Mucosa of stomach (tissue), 1 donor: ENCODE measurements around the gene UBTD1.
"Not testable (repeated sequence)": the region's sequence is repeated elsewhere in the genome, so short reads cannot be mapped to it uniquely, and the experiment has no call there.

Experiments used
- H3K27me3 ChIP-seq: one replicate; pipeline ENCODE4 v1.7.0; 2013; ENCODE audit warnings: mild to moderate bottlenecking, low read length; ENCODE audit not compliant: control insufficient read depth, insufficient read depth
- H3K36me3 ChIP-seq: one replicate; pipeline ENCODE4 v1.7.0; 2013; ENCODE audit warnings: low read length; ENCODE audit not compliant: control insufficient read depth, insufficient read depth
- H3K4me1 ChIP-seq: one replicate; pipeline ENCODE4 v1.7.0; 2013; ENCODE audit warnings: mild to moderate bottlenecking, low read length; ENCODE audit not compliant: control insufficient read depth, insufficient read depth
- H3K4me3 ChIP-seq: one replicate; pipeline ENCODE4 v1.7.0; 2013; ENCODE audit warnings: low read length
- H3K9ac ChIP-seq: one replicate; pipeline ENCODE4 v1.7.0; 2013; ENCODE audit warnings: mild to moderate bottlenecking, low read length, moderate library complexity
- H3K9me3 ChIP-seq: one replicate; pipeline ENCODE4 v1.7.0; 2013; ENCODE audit warnings: mild to moderate bottlenecking, low read length, moderate library complexity; ENCODE audit not compliant: control insufficient read depth
- donor health status: Pancreatic carcinoma.

The UBTD1 gene

DNA sequence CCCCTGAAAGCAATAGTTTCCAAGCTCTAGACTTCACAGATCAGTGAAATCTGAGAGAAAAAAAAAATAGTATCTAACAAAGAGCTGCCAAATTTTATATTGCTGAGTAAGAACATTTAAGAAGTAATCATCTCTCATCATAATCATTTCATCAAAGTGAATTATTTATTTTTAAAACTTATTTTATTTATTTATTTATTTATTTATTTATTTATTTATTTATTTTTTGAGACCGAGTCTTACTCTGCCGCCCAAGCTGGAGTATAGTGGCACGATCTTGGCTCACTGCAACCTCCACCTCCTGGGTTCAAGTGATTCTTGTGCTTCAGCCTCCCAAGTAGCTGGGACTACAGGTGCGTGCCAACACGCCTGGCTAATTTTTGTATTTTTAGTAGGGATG, 77.8 kb downstream of the UBTD1 start:
- not testable (repeated sequence) for H3K9me3 ChIP-seq, H3K9ac ChIP-seq, H3K36me3 ChIP-seq, H3K4me3 ChIP-seq, H3K27me3 ChIP-seq
- H3K4me1 ChIP-seq, result peaks cover 23% of the 10 kb centered on the region

DNA sequence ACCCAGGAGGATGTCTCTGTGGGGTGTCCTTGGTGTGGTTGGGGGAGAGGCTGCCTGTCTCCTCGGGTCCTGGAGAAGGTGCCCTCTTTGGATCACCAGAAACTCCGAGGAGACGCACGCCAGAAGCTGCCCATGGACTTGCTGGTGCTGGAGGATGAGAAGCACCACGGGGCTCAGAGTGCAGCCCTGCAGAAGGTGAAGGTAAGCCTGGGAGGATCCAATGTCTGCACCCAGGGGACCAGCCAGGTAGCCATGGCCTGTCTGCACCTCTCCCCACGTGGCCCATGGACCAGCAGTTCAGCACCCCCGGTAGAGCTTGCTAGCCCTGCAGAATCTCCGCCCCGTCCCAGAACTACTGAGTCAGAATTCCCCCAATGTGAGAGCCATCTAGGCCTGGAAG, 79.0 kb downstream of the UBTD1 start:
- Histone ChIP-seq H3K9me3 (no peaks in the 10 kb centered on the region), H3K4me1 (peaks cover 11% of the 10 kb centered on the region), H3K27me3 (peaks cover 6% of the 10 kb centered on the region), H3K36me3 (no peaks in the 10 kb centered on the region), H3K4me3 (no peak overlapping the region), H3K9ac (no peak overlapping the region)

DNA sequence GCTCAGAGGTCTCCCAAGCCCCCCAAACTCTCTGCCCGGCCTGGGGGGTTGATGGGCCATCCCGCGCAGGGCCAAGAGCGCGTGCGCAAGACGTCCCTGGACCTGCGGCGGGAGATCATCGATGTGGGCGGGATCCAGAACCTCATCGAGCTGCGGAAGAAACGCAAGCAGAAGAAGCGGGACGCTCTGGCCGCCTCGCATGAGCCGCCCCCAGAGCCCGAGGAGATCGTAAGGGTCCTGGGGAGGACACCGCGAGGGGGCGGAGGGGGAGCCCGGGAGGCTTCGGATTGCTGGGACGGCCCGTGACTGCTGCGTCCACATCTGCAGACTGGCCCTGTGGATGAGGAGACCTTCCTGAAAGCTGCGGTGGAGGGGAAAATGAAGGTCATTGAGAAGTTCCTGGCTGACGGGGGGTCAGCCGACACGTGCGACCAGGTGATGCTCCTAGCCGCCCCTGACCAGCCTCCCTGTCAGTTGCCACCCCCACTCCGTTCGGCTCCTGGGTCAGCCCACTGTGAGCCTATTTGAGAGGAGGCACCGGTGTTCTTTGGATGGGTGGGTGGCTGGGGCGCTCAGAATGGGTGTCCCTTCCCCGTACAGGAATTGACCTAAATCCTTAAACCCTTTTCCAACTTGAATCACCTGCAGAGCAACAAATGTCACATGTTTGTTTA, 79.6 kb downstream of the UBTD1 start:
- no peaks in the 10 kb centered on the region for H3K36me3 ChIP-seq

GRCh38 chr10:97580421-97581367, 82.0 kb downstream of the UBTD1 start:
- Histone ChIP-seq H3K36me3 (no peaks in the 10 kb centered on the region), H3K27me3 (peaks cover 6% of the 10 kb centered on the region), H3K4me1 (no peaks in the 10 kb centered on the region), H3K4me3 (no peak overlapping the region), H3K9ac (no peak overlapping the region), H3K9me3 (no peaks in the 10 kb centered on the region)

More for the DNA sequence above, 79.6 kb downstream of the UBTD1 start:
- peaks cover 8% of the 10 kb centered on the region for H3K4me1 ChIP-seq
- no peak overlapping the region for H3K9ac ChIP-seq
- H3K4me3 ChIP-seq, result no peak overlapping the region
- peaks cover 6% of the 10 kb centered on the region for H3K27me3 ChIP-seq
- H3K9me3 ChIP-seq, result no peaks in the 10 kb centered on the region

- no peaks in the 10 kb centered on the region for H3K4me1 ChIP-seq
Observed at GRCh38 chr10:97582169-97582568, 83.4 kb downstream of the UBTD1 start.

DNA sequence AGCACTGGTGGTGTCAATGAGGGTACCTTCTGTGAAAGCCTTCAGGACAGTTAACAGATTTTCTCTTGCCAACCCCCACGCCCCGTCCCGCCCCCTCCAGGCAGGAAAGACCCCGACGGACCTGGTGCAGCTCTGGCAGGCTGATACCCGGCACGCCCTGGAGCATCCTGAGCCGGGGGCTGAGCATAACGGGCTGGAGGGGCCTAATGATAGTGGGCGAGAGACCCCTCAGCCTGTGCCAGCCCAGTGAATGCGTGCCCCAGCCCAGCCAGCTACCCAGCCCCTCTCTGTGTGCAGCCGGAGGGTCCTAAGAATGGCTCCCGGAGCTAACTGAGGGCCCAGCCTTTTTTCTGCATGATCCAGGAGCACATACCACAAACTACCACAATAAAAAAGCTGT, 84.8 kb downstream of the UBTD1 start:
- Histone ChIP-seq H3K27me3 (no peaks in the 10 kb centered on the region), H3K4me3 (no peak overlapping the region), H3K9me3 (no peaks in the 10 kb centered on the region), H3K9ac (no peak overlapping the region), H3K4me1 (no peaks in the 10 kb centered on the region), H3K36me3 (no peaks in the 10 kb centered on the region)

More at GRCh38 chr10:97582169-97582568, 83.4 kb downstream of the UBTD1 start:
- no peaks in the 10 kb centered on the region for H3K9me3 ChIP-seq
- H3K9ac ChIP-seq, result no peak overlapping the region
- no peak overlapping the region for H3K4me3 ChIP-seq
- H3K27me3 ChIP-seq, result peaks cover 6% of the 10 kb centered on the region
- H3K36me3 ChIP-seq, result no peaks in the 10 kb centered on the region

DNA sequence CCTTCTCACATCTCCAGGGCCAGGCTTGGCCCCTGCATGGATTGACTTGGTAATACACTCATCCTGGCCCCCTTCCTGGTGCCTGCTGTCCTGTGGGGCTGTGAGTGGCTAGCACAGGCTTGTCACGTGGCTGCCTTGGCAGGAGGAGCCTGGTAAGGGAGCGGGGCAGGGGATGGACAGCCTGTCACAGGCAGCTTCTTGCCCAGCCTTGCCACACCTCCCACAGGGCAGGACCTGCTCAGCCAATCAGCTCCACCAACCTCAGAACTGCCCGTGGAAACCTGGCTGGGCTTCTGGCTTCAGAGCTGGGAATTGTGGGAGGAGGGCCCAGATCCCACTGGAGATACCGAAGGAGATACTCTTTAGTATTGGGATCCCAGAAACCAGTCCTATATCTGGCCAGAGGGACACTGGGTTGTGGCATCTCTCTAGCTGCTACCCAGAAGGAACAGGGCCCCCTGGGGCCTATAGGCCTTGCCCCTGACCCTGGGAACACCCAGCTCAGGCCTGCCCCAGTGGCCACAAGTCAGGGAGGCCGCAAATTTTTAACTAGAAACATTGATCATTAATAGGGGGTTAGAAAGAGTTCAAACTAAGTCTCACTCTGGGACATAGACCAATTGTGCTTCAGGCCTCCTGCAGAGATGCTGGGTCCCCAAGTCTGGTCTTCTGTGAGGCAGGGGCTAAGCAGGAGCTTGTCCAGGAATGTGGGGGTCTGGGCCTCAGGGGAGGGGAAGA, 85.5 kb downstream of the UBTD1 start, which contains the start of gene HOGA1:
HOGA1 (plus strand) TSS at position 330 of the 738 bp plus-strand sequence; CDS start at position 645, 315 bp downstream.
- Histone ChIP-seq H3K36me3 (no peaks in the 10 kb centered on the region), H3K9me3 (no peaks in the 10 kb centered on the region), H3K9ac (no peak within 1 kb of the TSS), H3K4me3 (no peak within 1 kb of the TSS), H3K4me1 (no peaks in the 10 kb centered on the region), H3K27me3 (no peaks in the 10 kb centered on the region)

- no peak overlapping the region for H3K4me3 ChIP-seq
- H3K27me3 ChIP-seq, result no peaks in the 10 kb centered on the region
- H3K9me3 ChIP-seq, result no peaks in the 10 kb centered on the region
- H3K9ac ChIP-seq, result no peak overlapping the region
- no peaks in the 10 kb centered on the region for H3K4me1 ChIP-seq
- H3K36me3 ChIP-seq, result no peaks in the 10 kb centered on the region
Observed at GRCh38 chr10:97584798-97585438, 86.2 kb downstream of the UBTD1 start.

GRCh38 chr10:97585439-97585811, 86.7 kb downstream of the UBTD1 start:
- no peaks in the 10 kb centered on the region for H3K9me3 ChIP-seq

GRCh38 chr10:97587183-97587582, 88.5 kb downstream of the UBTD1 start:
- no peaks in the 10 kb centered on the region for H3K36me3 ChIP-seq
- no peaks in the 10 kb centered on the region for H3K4me1 ChIP-seq
- H3K4me3 ChIP-seq, result no peak overlapping the region
- H3K9ac ChIP-seq, result no peak overlapping the region
- H3K9me3 ChIP-seq, result no peaks in the 10 kb centered on the region
- no peaks in the 10 kb centered on the region for H3K27me3 ChIP-seq

More at GRCh38 chr10:97585439-97585811, 86.7 kb downstream of the UBTD1 start:
- H3K9ac ChIP-seq, result no peak overlapping the region
- H3K27me3 ChIP-seq, result no peaks in the 10 kb centered on the region
- H3K4me3 ChIP-seq, result no peak overlapping the region
- no peaks in the 10 kb centered on the region for H3K4me1 ChIP-seq
- no peaks in the 10 kb centered on the region for H3K36me3 ChIP-seq

DNA sequence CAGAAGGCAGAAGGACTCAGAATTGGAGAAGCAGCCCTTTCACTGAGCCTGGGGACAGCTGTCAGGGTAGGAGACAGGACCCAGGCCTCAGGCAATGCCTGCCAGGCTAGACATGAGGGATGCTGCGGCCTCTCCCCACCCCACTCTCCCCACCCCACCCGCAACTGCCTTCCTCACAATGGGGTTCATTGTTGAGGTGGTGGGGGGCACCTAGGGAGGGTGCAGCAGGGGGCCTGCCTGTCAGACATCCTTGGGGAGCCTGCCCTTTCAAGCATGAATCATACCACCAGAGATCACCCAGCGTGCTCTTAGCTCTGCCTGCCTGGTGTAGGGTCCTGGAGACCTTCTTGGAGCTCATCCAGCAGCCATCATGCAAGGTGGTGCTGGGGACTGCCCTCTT, 90.8 kb downstream of the UBTD1 start, which contains the start of gene C10orf62:
C10orf62 (plus strand) TSS at position 243 of the 400 bp plus-strand sequence. CDS start 177 bp downstream, outside the sequence.
- H3K9me3 ChIP-seq, result no peaks in the 10 kb centered on the region
- H3K36me3 ChIP-seq, result no peaks in the 10 kb centered on the region
- H3K27me3 ChIP-seq, result no peaks in the 10 kb centered on the region
- H3K9ac ChIP-seq, result no peak within 1 kb of the TSS
- H3K4me1 ChIP-seq, result no peaks in the 10 kb centered on the region
- H3K4me3 ChIP-seq, result no peak within 1 kb of the TSS
